Effector memory CD8-positive, alpha-beta T cell (primary cell): ENCODE measurements around the gene ADAM17.
"Not testable (repeated sequence)": the region's sequence is repeated elsewhere in the genome, so short reads cannot be mapped to it uniquely, and the experiment has no call there.

ENCODE experiments used
- ATAC-seq: fragments of 150-1000 bp; cut with Tn5 transposase; replicated peaks from 2 replicates; pipeline ENCODE4 v1.10.0; 2021; ENCODE audit warnings: mild to moderate bottlenecking, moderate library complexity
- DNase-seq, 3 experiments: peaks; one replicate each; pipeline ENCODE4 v3.0.0; 2021
- H3K27ac Mint-ChIP-seq, 2 donors: one replicate each; pipeline ENCODE4 v1.8.0; 2022; ENCODE audit warnings: mild to moderate bottlenecking in 2 of 2, mixed read lengths in 2 of 2, moderate library complexity in 2 of 2
- H3K27me3 Mint-ChIP-seq, 2 donors: one replicate each; pipeline ENCODE4 v1.8.0; 2022; ENCODE audit warnings: mixed read lengths in 2 of 2
- H3K36me3 Mint-ChIP-seq: one replicate; pipeline ENCODE4 v1.8.0; 2022; ENCODE audit warnings: mild to moderate bottlenecking, moderate library complexity, mixed read lengths; ENCODE audit not compliant: insufficient read depth
- H3K4me1 Mint-ChIP-seq, 2 donors: one replicate each; pipeline ENCODE4 v1.8.0; 2022; ENCODE audit warnings: low read depth in 2 of 2, mixed read lengths in 2 of 2
- H3K4me3 Mint-ChIP-seq, 2 donors: one replicate each; pipeline ENCODE4 v1.8.0; 2022; ENCODE audit warnings: mild to moderate bottlenecking in 2 of 2, mixed read lengths in 2 of 2, moderate library complexity in 2 of 2
- H3K9me3 Mint-ChIP-seq, 2 donors: one replicate each; pipeline ENCODE4 v1.8.0; 2022; ENCODE audit warnings: mixed read lengths in 2 of 2

The ADAM17 gene

DNA sequence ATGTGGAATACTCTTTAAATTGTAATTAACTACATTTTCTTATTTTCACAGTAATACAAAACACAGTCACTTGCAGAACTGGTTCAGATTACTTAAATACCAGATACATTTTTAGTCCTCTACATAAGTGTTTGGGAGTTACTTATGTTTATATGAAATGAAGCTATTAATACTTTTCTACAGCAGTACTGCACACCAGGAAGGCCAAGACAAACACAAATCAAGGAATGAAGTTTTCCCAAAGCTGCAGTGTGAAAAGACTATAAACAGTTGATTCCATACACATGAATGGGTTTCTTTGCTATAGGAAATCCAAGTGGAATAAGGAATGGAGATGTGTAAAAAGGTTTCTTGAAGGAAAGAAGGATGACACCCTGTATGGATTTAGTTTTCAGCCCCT lies 29.3 kb upstream of the ADAM17 start:
- H3K4me3 Mint-ChIP-seq, H3K9me3 Mint-ChIP-seq, H3K27me3 Mint-ChIP-seq, DNase-seq, ATAC-seq: not testable (repeated sequence)
- Mint-ChIP-seq H3K36me3 (peaks cover 84% of the 10 kb centered on the region), H3K4me1 (peaks cover 1 to 12% of the 10 kb centered on the region in 2 donors), H3K27ac (peak overlapping the region in 1 of 2 donors; percentile 83)

DNA sequence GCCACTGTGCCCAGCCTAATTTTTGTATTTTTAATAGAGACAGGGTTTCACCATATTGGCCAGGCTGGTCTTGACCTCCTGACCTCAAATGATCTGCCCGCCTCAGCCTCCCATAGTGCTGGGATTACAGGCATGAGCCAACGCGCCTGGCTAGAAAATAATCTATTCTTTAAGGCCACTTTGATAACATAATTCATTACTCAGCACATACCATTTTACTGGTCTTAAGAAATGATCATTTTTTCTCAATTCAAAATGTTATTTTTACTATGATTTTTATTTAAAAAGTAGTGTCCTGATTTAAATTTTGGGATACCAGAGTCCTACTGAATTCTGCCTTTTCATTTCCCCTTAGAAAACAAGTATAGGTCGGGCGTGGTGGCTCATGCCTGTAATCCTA lies 27.0 kb upstream of the ADAM17 start:
- H3K36me3 Mint-ChIP-seq = peaks cover 77% of the 10 kb centered on the region

GRCh38 chr2:9578467-9579235 lies 23.0 kb upstream of the ADAM17 start:
- no peaks in the 10 kb centered on the region for H3K9me3 Mint-ChIP-seq
- peaks cover 0 to 2% of the 10 kb centered on the region in 2 donors for H3K4me1 Mint-ChIP-seq
- DNase-seq (no peak), ATAC-seq (no peak)
- H3K27ac Mint-ChIP-seq = no peak overlapping the region
- peaks cover 38% of the 10 kb centered on the region for H3K36me3 Mint-ChIP-seq
- H3K27me3 Mint-ChIP-seq = no peaks in the 10 kb centered on the region
- H3K4me3 Mint-ChIP-seq = no peak overlapping the region

More for the DNA sequence above, 27.0 kb upstream of the ADAM17 start:
- H3K4me1 Mint-ChIP-seq = peaks cover 1 to 9% of the 10 kb centered on the region in 2 donors
- DNase-seq (no peak), ATAC-seq (no peak)
- H3K27me3 Mint-ChIP-seq = no peaks in the 10 kb centered on the region
- H3K27ac Mint-ChIP-seq = peak overlapping the region in 1 of 2 donors; percentile 71
- H3K4me3 Mint-ChIP-seq = no peak overlapping the region
- H3K9me3 Mint-ChIP-seq = no peaks in the 10 kb centered on the region

DNA sequence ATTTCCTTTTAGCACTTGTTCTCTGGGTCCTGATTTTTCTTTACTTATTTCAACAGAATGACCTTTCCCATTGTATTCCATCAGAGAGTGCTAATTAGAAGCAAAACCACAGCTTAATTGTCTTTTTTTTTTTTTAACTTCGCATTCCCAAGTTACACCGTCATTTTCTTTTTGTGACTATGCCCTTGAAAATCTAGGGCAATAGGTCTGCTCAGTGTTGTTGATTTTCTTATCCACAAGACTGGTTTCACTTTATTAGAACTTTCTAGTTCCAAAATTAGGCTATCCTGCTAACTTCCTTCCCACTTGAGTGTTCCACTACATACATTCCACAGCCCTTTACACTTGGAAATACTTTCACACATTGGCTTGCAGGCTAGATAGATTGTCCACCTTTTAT lies 18.7 kb upstream of the ADAM17 start:
- no peak for ATAC-seq
- DNase-seq = no peak
- Mint-ChIP-seq H3K9me3 (no peaks in the 10 kb centered on the region), H3K27ac (peak overlapping the region; percentile 3 to 71), H3K4me3 (no peak overlapping the region), H3K36me3 (peaks cover 7% of the 10 kb centered on the region), H3K4me1 (peaks cover 4% of the 10 kb centered on the region in 2 donors), H3K27me3 (no peaks in the 10 kb centered on the region)

GRCh38 chr2:9573840-9574239 lies 18.2 kb upstream of the ADAM17 start:
- ATAC-seq (no peak), DNase-seq (no peak)
- Mint-ChIP-seq H3K27ac (peak overlapping the region in 1 of 2 donors; percentile 3), H3K4me1 (peaks cover 4% of the 10 kb centered on the region in 2 donors), H3K27me3 (no peaks in the 10 kb centered on the region), H3K36me3 (peaks cover 4% of the 10 kb centered on the region), H3K4me3 (no peak overlapping the region), H3K9me3 (no peaks in the 10 kb centered on the region)

- Mint-ChIP-seq H3K9me3 (no peaks in the 10 kb centered on the region), H3K27ac (no peak overlapping the region), H3K27me3 (no peaks in the 10 kb centered on the region), H3K4me1 (peaks cover 4% of the 10 kb centered on the region in 2 donors), H3K36me3 (peaks cover 3% of the 10 kb centered on the region), H3K4me3 (no peak overlapping the region)
- DNase-seq (no peak), ATAC-seq (no peak)
Measured at GRCh38 chr2:9573013-9573720, 17.5 kb upstream of the ADAM17 start.

- Mint-ChIP-seq H3K36me3 (peaks cover 3% of the 10 kb centered on the region), H3K27me3 (no peaks in the 10 kb centered on the region), H3K4me1 (peaks cover 4% of the 10 kb centered on the region in 2 donors), H3K27ac (no peak overlapping the region), H3K4me3 (no peak overlapping the region), H3K9me3 (no peaks in the 10 kb centered on the region)
- ATAC-seq (no peak), DNase-seq (no peak)
Measured at GRCh38 chr2:9570182-9571060, 14.8 kb upstream of the ADAM17 start.

DNA sequence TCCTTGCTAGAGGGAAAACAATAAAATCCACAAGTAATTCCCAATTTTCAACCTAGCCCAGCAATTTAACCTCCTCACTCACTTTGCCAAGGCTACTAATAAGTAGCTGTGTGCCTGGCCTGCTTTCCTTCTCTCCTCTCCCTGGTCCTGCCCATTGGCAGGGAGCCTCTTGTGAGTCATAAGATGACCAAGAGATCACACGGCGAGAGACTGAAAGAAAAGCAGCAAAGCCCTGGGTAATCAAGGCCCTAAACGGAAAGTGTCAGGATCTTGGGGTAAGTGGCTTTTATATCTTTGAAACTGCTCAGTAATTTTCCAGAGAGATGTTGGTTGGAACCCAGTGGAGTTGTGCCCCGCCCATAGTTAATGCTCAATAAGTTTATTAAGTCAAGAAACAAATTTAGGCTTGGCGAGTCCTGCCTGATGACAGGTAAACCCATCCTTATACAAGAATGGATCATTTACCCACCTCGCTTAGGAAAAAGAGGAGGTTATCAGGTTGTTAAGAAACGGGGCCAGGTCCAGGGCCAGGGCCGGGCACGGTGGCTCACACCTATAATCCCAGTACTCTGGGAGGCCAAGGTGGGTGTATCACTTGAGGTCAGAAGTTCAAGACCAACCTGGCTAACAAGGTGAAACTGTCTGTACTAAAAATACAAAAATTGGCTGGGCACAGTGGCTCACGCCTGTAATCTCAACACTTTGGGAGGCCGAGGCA lies 10.0 kb upstream of the ADAM17 start:
- ATAC-seq (no peak), DNase-seq (no peak)
- no peaks in the 10 kb centered on the region for H3K27me3 Mint-ChIP-seq
- H3K36me3 Mint-ChIP-seq = no peaks in the 10 kb centered on the region
- H3K27ac Mint-ChIP-seq = no peak overlapping the region
- peaks cover 0 to 2% of the 10 kb centered on the region in 2 donors for H3K4me1 Mint-ChIP-seq
- H3K9me3 Mint-ChIP-seq = no peaks in the 10 kb centered on the region
- no peak overlapping the region for H3K4me3 Mint-ChIP-seq

DNA sequence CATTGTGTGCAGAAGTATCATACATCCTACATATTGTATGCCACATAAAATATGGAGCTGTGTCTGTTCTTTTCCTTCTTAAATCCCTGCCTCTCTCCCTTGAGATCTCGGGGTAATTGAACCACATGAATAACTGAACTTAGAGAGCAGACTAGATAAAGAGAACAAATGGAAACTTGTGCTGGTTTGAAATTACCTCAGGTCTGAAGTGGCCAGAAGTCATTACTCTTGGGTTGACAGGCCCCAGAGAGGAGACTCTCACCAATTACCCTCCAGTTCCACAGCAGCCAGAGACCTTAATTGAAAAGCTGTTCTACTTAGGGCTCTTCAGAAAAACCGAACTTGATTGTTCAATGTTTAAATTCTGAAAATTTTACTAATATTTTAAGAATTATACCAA lies 5.0 kb upstream of the ADAM17 start:
- DNase-seq (no peak), ATAC-seq (no peak)
- peak overlapping the region in 1 of 2 donors; percentile 29 for H3K27ac Mint-ChIP-seq
- H3K27me3 Mint-ChIP-seq = no peaks in the 10 kb centered on the region
- H3K9me3 Mint-ChIP-seq = no peaks in the 10 kb centered on the region
- H3K4me3 Mint-ChIP-seq = no peak overlapping the region
- peaks cover 6 to 8% of the 10 kb centered on the region in 2 donors for H3K4me1 Mint-ChIP-seq
- peaks cover 4% of the 10 kb centered on the region for H3K36me3 Mint-ChIP-seq

DNA sequence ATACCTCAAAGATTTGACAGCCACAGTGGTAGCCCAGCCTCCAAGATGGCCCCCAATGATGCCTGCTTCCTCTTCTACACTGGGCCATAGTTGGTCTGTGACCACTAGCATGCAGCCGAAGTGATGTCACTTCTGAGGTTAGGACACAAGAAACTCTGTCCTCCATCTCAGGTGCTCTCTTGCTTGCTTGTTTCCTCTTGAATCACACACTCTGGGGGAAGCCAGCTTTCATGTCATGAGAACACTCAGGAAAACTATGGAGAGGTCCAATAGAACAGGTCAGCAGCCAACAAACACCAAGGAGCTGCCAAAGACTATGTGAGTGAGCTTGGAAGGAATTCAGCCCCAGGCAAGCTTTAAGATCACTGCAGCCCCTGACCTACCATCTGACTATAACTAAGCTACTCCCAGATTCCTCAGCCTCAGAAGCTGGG lies 3.3 kb upstream of the ADAM17 start:
- peaks cover 15% of the 10 kb centered on the region for H3K36me3 Mint-ChIP-seq
- DNase-seq (no peak), ATAC-seq (no peak)
- no peak overlapping the region for H3K27ac Mint-ChIP-seq
- H3K9me3 Mint-ChIP-seq = no peaks in the 10 kb centered on the region
- H3K4me1 Mint-ChIP-seq = peaks cover 16 to 22% of the 10 kb centered on the region in 2 donors
- H3K4me3 Mint-ChIP-seq = no peak overlapping the region
- H3K27me3 Mint-ChIP-seq = no peaks in the 10 kb centered on the region

DNA sequence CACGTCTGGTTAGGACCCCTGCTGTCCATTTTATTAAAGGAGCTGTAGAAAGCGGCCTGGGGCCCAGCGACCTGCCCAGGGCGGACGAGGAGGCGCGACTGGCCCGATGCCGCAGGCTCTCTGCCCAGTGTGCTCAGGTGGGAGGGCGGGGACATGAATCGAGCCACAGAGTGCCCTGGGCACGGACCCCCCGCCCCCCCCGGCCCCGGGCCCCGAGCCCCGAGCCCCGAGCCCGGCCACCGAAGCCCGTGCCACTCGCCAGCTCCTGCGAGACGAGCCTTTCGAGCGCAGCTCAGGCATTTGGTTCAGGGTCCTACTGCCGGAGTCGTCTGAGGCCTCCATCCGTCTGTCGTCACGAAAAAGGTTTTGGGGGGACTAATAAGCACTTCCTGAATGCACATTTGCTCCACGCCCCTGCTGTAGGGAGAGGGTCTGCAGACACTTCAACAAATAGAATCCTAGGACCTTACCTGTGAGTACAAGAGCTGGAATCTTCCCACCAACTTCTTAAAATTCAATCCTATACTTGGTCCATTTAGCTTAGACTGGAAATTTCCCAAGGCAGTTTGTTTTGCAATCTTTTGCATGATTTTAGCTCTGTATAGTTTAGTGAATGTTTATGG lies 602 bp upstream of the ADAM17 start:
- peaks cover 33 to 41% of the 10 kb centered on the region in 2 donors for H3K4me1 Mint-ChIP-seq
- no peaks in the 10 kb centered on the region for H3K27me3 Mint-ChIP-seq
- DNase-seq (peak in 2 of 3 experiments; percentile 8 to 33), ATAC-seq (peak; percentile 4)
- no peaks in the 10 kb centered on the region for H3K9me3 Mint-ChIP-seq
- peak overlapping the region; percentile 96 to 97 for H3K4me3 Mint-ChIP-seq
- H3K36me3 Mint-ChIP-seq = peaks cover 17% of the 10 kb centered on the region
- peak overlapping the region; percentile 98 for H3K27ac Mint-ChIP-seq

DNA sequence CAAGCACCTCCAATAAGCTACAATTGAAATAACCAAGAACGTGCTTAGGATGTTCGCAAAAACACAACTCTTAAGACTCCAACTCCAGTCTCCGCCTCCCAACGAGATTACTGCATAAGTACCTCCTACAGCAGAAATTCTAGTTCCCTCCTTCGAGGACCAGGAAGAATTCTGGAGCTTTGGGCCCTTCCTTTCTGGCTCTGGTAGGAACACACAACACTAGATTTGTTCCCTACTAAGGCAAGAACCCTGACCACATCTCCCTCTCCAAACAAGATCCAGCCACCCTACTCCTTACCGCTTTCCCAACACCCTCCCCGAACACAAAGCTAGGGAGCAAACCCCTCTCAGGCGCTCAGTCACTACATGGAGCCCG lies 721 bp downstream of the ADAM17 start:
- Mint-ChIP-seq H3K36me3 (peaks cover 17% of the 10 kb centered on the region), H3K4me3 (peak overlapping the region; percentile 96 to 97), H3K4me1 (peaks cover 36 to 47% of the 10 kb centered on the region in 2 donors), H3K9me3 (no peaks in the 10 kb centered on the region), H3K27ac (peak overlapping the region; percentile 98), H3K27me3 (no peaks in the 10 kb centered on the region)
- DNase-seq = peak; percentile 7 to 20 (median 9)
- peak; percentile 19 for ATAC-seq
